Thyroid gland (tissue), 4 donors: ENCODE results near the gene MIEN1. TPM values are rescaled to one million over a fixed set of nuclear protein-coding genes. Genes with fewer than 3 reads are reported as not detected.

ENCODE experiments used
- DNase-seq, 2 donors: peaks; one replicate each; pipeline ENCODE4 v3.0.0-alpha.2; 2019
- H3K27ac ChIP-seq, 3 donors: fragments of 200-600 bp; sonication (generic); 1 replicate in 2 of 3; 2 replicates in 1 of 3; pipeline ENCODE4 v1.5.1; 2016 to 2019; ENCODE audit warnings: mild to moderate bottlenecking in 1 of 3, moderate library complexity in 1 of 3
- H3K27me3 ChIP-seq: fragments of 200-600 bp; sonication (generic); one replicate; pipeline ENCODE4 v1.5.1; 2019
- H3K36me3 ChIP-seq, 2 donors: fragments of 200-600 bp; sonication (generic); one replicate each; pipeline ENCODE4 v1.5.1; 2016 to 2019
- H3K4me1 ChIP-seq, 2 donors: fragments of 200-600 bp; sonication (generic); one replicate each; pipeline ENCODE4 v1.5.1; 2017 to 2019
- H3K4me3 ChIP-seq, 3 donors: fragments of 200-600 bp; sonication (generic); replicated peaks in 1 of 3; 1 replicate in 2 of 3; 2 replicates in 1 of 3; pipeline ENCODE4 v1.5.1; 2016; ENCODE audit warnings: mild to moderate bottlenecking in 1 of 3
- H3K9me3 ChIP-seq: fragments of 200-600 bp; sonication (generic); one replicate; pipeline ENCODE4 v1.5.1; 2017
- CTCF ChIP-seq, 6 experiments: fragments of 200-600 bp in 3 of 6; fragments of 450-650 bp in 3 of 6; sonication (generic) in 3 of 6; IDR thresholded peaks; one replicate each; pipeline ENCODE4 v1.5.1; 2016 to 2019; ENCODE audit warnings: antibody characterized with exemption in 6 of 6, mild to moderate bottlenecking in 2 of 6, inconsistent platforms in 1 of 6, moderate library complexity in 1 of 6
- POLR2A ChIP-seq, 2 donors: fragments of 450-650 bp; IDR thresholded peaks; one replicate each; pipeline ENCODE4 v1.6.1; 2017; ENCODE audit warnings: antibody characterized with exemption in 2 of 2, mild to moderate bottlenecking in 2 of 2, moderate library complexity in 1 of 2
- WGBS, 2 donors: methylation state at CpG; one replicate each; pipeline ENCODE4 v1.1.5; 2017; 5-methylcytosine and 5-hydroxymethylcytosine counted together
- intact Hi-C: fragments of 100-400 bp; cut with DNase I; formaldehyde crosslinking; loops from one replicate; pipeline ENCODE4 v1.15.1; 2023
- microRNA-seq: library from miRNA; unstranded; fragments of <30 nt; microRNA quantifications from one replicate; pipeline ENCODE4, GENCODE V29; 2016
- small RNA-seq: library from RNA; depleted of rRNA; stranded (forward); fragments of <200 nt; gene quantifications from one replicate; pipeline ENCODE3, GENCODE V24; 2016
- total RNA-seq, 4 donors: library from RNA; depleted of rRNA; stranded (reverse); fragments of >200 nt; gene quantifications; one replicate each; pipeline ENCODE4 v1.2.3, GENCODE V29; 2016

The MIEN1 gene
- total RNA-seq, 4 donors from 2014 or later: 39.8 to 134 (median 70.3) TPM

- TF ChIP-seq POLR2A (IDR thresholded peaks at IDR 0.05): no peak
- no peak for TF ChIP-seq CTCF (IDR thresholded peaks at IDR 0.05)
- no peak overlapping the region for H3K4me3 ChIP-seq
- peaks cover 13 to 35% of the 10 kb centered on the region in 2 donors for H3K4me1 ChIP-seq
- no peak for DNase-seq
- no peaks in the 10 kb centered on the region for H3K9me3 ChIP-seq
- peaks cover 0 to 5% of the 10 kb centered on the region in 2 donors for H3K36me3 ChIP-seq
- H3K27ac ChIP-seq: no peak overlapping the region
- WGBS, 2 donors: 89 to 95% methylated on average over 9 of the region's 9 CpGs
- no peaks in the 10 kb centered on the region for H3K27me3 ChIP-seq
- intact Hi-C loops: no loop called here
Observed at GRCh38 chr17:39683295-39683939, 46.9 kb downstream of the MIEN1 start.

GRCh38 chr17:39679521-39680192 is 50.7 kb downstream of the MIEN1 start:
- no peaks in the 10 kb centered on the region for H3K9me3 ChIP-seq
- H3K36me3 ChIP-seq: peaks cover 0 to 5% of the 10 kb centered on the region in 2 donors
- H3K27ac ChIP-seq: peak overlapping the region; percentile 91 to 95 (median 93)
- no peaks in the 10 kb centered on the region for H3K27me3 ChIP-seq
- intact Hi-C loops: no loop called here
- TF ChIP-seq CTCF (IDR thresholded peaks at IDR 0.05): no peak
- WGBS, 2 donors: 75 to 87% methylated on average over 12 of the region's 12 CpGs
- no peak for DNase-seq
- no peak overlapping the region for H3K4me3 ChIP-seq
- H3K4me1 ChIP-seq: peaks cover 48 to 59% of the 10 kb centered on the region in 2 donors

Small RNA genes lying within 50 kb of the gene (microRNA-seq; reads per million reads assigned to microRNA genes)
- 2.6 reads per million for gene MIR4728

Small RNA genes lying within 50 kb of the gene (small RNA-seq; reads per million reads assigned to genes)
- gene MIR4728: 0.28 reads per million

Other genes starting within 250 kb of the MIEN1 start
- gene NEUROD2, start 122.6 kb downstream of the MIEN1 start, total RNA-seq: not detected
- 1 to 10 TPM in 1 of 4 donors, not detected in 3; 1.2 TPM for gene PPP1R1B, start 103.6 kb downstream of the MIEN1 start, total RNA-seq
- gene STARD3, start 93.4 kb downstream of the MIEN1 start, total RNA-seq: 10 to 100 TPM; 44.5 to 73.6 (median 53.0) TPM
- 1 to 10 TPM in 3 of 4 donors, under 1 TPM in 1; 0.63 to 2.1 (median 1.5) TPM for gene TCAP, start 65.2 kb downstream of the MIEN1 start, total RNA-seq
- gene PNMT, start 62.1 kb downstream of the MIEN1 start, total RNA-seq: 1 to 10 TPM in 3 of 4 donors, not detected in 1; 1.1 to 3.3 (median 1.2) TPM
- gene PGAP3, start 42.5 kb downstream of the MIEN1 start, total RNA-seq: 10 to 100 TPM; 55.6 to 88.1 (median 72.7) TPM
- 100 to 1,000 TPM in 3 of 4 donors, 10 to 100 TPM in 1; 74.3 to 170 (median 139) TPM for gene ERBB2, start 30.5 kb downstream of the MIEN1 start, total RNA-seq
- 10 to 100 TPM in 1 of 4 donors, 1 to 10 TPM in 3; 7.1 to 14.0 (median 8.7) TPM for gene GRB7, start 7.4 kb upstream of the MIEN1 start, total RNA-seq
- gene IKZF3, start 133.8 kb upstream of the MIEN1 start, total RNA-seq: 1 to 10 TPM; 1.8 to 2.8 (median 2.6) TPM
- under 1 TPM in 1 of 4 donors, not detected in 3; 0.40 TPM for gene ZPBP2, start 137.7 kb upstream of the MIEN1 start, total RNA-seq
- 10 to 100 TPM in 1 of 4 donors, 1 to 10 TPM in 3; 7.7 to 13.2 (median 8.3) TPM for gene GSDMB, start 188.1 kb upstream of the MIEN1 start, total RNA-seq
- 100 to 1,000 TPM in 2 of 4 donors, 10 to 100 TPM in 2; 81.4 to 125 (median 99.0) TPM for gene ORMDL3, start 197.1 kb upstream of the MIEN1 start, total RNA-seq
- not detected for gene LRRC3C, start 197.2 kb upstream of the MIEN1 start, total RNA-seq
- gene GSDMA, start 232.5 kb upstream of the MIEN1 start, total RNA-seq: not detected